Activated T-cell treated with anti-CD3 and anti-CD28 coated beads, Interleukin-2, amount 50 U/mL, for 4 hours (primary cell): ENCODE measurements around the gene NT5C3B. TPM values are rescaled to one million over a fixed set of nuclear protein-coding genes. Genes with fewer than 3 reads are reported as not detected.

Source experiments
- ATAC-seq, 2 donors: fragments of 200-7000 bp; cut with Tn5 transposase; one replicate each; pipeline ENCODE4 v1.10.0; 2021
- DNase-seq: peaks from one replicate; pipeline ENCODE4 v3.0.0-alpha.2; 2020
- H3K27me3 Mint-ChIP-seq: one replicate; pipeline ENCODE4 v1.8.0; 2021; ENCODE audit warnings: low read depth, mixed read lengths
- H3K36me3 Mint-ChIP-seq: one replicate; pipeline ENCODE4 v1.8.0; 2022; ENCODE audit warnings: mixed read lengths; ENCODE audit not compliant: insufficient read depth
- H3K4me1 Mint-ChIP-seq: one replicate; pipeline ENCODE4 v1.8.0; 2021; ENCODE audit warnings: low read depth, mixed read lengths
- H3K4me3 Mint-ChIP-seq: one replicate; pipeline ENCODE4 v1.8.0; 2021; ENCODE audit warnings: mild to moderate bottlenecking, moderate library complexity, mixed read lengths
- H3K9me3 Mint-ChIP-seq: one replicate; pipeline ENCODE4 v1.8.0; 2021; ENCODE audit warnings: mixed read lengths
- total RNA-seq, 3 donors: library from RNA; stranded (reverse); gene quantifications; one replicate each; pipeline ENCODE4 v1.2.1, GENCODE V29; 2021

NT5C3B gene
- total RNA-seq, 3 donors from 2014 or later: 29.7 to 53.6 (median 41.9) TPM

DNA sequence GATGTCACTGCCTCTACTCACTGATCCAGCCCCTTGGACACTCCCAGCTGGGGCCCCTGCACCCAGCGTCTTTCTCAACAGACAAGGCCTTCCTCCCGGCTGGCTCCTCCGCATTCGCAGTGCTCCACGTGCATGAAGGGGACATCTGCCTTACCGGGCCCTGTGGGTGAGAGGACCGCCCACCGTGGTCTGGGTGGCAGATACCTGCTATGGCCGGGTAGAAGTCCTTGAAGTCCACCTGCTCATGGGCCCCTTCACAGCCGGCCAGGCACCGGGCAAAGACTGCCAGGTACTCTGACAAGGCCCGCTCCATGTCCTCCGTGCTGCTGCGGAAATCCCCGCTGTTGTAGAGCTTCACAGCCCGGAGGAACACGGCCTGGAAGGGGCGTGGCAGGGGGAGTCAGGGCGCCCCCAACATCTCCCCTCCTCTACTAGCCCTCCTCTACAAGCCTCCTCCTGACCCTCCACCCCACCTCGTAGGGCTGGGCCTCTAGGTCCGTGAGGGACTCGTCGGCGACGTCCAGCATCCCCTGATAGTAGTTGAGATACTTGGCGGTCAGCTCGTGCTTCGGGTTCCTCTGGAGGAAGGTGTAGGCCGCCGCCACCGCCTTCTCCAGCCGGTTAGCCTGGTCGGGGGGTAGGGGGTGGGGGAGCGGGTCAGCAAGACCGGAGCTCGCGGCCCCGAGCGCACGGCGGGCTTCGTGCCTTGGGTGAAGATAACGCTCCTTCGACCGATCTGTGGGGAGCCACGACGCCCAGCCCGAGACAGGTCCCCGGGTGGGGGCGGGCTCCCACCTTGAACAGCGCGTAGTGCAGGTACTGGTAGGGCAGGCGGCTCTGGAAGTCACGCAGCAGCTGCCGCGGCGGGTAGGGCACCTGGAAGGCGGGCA, 25.1 kb downstream of the NT5C3B start:
- Mint-ChIP-seq H3K4me1 (peaks cover 23% of the 10 kb centered on the region), H3K9me3 (no peaks in the 10 kb centered on the region), H3K36me3 (no peaks in the 10 kb centered on the region), H3K4me3 (peak overlapping the region; percentile 74), H3K27me3 (peaks cover 2% of the 10 kb centered on the region)
- DNase-seq: peak; percentile 18
- ATAC-seq: peak; percentile 31 to 37

DNA sequence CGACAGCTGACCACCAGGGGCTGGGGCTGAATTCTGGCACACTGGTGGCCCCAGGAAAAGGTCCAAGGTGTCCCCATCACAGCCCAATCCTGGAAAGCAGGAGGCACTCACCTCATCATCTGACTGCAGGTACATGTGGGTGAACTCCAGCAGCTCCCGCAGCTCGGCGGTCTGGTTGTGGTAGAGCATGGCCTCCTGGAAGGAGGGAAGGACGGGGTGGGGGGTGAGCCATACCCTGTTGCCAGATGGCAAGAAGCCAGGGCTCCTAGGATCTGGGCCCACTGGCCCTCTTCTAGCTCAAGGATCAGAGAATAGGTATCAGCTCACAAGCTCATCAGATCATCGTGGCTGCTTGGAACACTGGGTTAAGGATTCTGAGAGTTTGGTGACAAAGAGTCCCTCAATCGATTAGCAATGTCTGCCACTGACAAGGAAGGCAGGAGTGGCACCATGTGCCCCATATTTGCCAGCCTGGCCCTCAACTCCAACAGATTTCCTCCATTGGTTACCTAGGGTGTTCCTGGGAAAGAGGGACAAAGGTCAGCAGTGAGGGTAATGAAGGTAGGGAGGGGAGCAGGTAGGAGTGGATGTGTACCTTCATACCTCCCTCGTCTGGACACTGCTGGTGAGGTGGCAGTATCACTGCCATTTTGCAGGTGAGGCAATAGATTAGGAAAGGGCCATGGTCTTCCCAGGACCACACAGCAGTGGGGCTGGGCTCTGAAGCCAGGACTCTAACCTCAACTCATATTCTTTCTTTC, 29.2 kb downstream of the NT5C3B start:
- ATAC-seq: no peak
- Mint-ChIP-seq H3K9me3 (no peaks in the 10 kb centered on the region), H3K27me3 (no peaks in the 10 kb centered on the region), H3K36me3 (no peaks in the 10 kb centered on the region), H3K4me1 (peaks cover 15% of the 10 kb centered on the region), H3K4me3 (no peak overlapping the region)
- no peak for DNase-seq

DNA sequence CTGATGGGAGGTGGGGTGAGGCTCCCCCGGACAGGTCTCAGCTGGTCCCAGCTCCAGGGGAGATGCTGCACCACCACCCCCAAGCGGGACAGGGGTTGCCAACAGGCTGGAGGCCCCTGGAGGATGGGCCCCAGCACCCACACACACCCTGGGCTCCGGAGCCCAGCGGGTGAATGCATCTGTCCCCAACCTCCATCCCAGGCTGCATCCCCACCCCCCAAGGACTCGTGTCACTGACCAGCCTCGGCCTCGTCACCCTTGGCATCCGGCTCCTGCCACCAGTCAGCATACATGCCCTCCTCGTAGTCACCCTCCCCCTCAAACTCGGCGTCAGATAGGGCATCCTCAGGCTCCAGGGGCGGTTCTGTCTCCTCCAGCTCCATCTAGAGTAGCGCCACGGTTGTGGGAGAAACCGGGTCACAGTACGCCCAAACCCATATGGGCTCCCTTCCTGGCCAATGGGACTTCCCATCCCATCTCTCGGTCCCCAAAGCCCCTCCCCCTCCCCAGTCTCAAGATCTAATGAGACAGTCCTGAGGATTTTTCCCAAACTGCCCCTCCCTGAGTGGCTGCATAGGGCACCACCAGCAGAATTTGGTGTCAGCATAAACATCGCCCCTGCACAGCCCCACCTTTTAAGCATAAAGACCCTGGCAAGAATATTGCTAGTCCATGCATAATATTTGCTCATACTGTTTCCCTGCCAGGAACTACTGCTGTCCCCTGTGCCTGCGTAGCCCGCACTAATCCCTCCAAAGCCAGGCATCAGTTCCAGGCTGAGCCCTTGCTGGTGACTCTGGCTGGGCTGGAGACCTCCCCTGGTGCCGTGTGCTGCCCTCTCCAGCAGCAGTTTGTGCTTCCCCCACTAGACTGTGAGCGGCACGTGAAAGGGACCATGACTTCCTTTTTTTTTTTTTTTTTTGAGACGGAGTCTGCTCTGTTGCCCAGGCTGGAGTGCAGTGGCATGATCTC, 32.7 kb downstream of the NT5C3B start:
- H3K27me3 Mint-ChIP-seq: no peaks in the 10 kb centered on the region
- no peaks in the 10 kb centered on the region for H3K9me3 Mint-ChIP-seq
- H3K36me3 Mint-ChIP-seq: no peaks in the 10 kb centered on the region
- H3K4me3 Mint-ChIP-seq: no peak overlapping the region
- ATAC-seq: no peak
- DNase-seq: no peak
- H3K4me1 Mint-ChIP-seq: peaks cover 4% of the 10 kb centered on the region

DNA sequence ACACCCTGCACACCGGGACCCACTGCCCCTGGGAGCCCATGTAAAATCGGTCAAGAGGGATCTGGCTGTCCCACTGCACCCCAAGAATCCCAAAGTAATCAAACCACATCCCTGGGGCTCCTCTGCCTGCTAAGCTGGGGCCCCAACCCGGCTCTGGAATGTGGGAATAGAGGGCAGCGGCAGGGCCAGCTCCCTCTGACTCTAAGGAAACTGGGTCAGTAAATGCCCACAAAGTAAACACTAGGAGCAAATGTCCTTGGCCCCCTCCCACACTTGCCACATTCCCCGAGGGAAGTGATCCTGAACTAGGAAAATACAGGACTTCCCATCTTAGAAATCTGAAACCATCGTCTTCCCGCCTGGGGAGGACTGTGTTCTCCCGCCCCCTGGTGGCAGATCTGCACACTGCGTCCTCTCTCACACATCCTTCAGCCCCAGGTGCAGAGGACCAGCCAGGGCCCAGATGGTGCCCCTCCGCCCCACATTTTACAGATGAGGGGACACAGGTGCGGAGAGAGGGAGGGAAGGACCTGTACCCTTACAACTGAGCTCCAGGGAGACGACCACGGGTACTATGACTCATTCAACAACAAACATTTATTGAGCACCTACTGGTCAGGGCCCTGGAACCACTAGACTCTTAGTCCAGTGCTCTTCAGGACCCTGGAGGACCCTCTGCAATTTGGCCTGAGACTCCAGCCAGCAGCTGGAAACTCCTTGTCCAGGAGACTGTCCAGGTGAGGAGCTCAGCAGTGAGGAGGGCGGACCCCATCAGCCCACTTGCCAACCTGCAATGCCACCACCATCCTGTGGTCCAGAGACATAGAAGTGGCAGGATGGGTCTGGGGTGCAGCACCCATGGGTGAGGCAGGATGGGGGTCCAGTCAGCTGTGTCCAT, 34.4 kb downstream of the NT5C3B start:
- Mint-ChIP-seq H3K4me1 (peaks cover 4% of the 10 kb centered on the region), H3K27me3 (no peaks in the 10 kb centered on the region), H3K9me3 (no peaks in the 10 kb centered on the region)

DNA sequence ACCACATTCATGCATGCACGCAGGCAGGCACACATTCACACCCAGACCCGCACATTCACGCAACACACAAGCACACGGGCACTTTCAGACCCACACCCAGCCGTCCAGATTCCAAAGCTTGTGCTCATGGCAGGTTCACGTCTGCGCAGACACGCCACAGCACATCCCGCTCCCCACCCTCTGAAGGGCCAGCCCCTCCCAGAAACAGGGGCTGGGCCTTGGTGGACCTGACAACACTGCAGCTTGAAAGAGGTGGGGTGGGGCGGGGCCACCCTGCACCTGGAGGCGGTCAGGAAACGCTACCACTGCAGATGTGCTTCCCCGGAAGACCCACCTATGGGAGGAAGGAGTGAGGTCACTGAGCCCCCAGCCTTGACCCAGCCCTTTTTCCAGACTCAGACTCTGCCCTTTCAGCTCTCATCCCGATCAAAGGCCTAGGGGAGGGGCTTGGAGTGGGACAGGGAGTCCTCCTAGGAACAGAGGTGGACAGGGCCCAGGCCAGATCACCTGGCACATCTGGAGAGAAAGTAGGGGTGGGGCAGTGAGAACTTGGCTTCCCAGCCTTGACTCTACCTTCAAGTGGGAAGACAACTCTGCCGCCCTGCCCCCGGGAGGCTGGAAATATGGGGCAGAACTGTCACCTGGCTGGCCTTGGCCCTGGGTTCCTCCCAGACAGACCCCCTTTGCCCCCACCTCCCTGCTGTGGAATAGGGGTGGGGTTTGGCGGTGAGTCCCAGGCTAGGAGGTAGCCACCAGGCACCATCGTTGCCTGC, 35.2 kb downstream of the NT5C3B start:
- peak; percentile 16 to 26 for ATAC-seq
- H3K36me3 Mint-ChIP-seq: no peaks in the 10 kb centered on the region

More for the DNA sequence above, 34.4 kb downstream of the NT5C3B start:
- ATAC-seq: peak; percentile 87 to 92
- H3K4me3 Mint-ChIP-seq: no peak overlapping the region
- peak; percentile 78 for DNase-seq
- H3K36me3 Mint-ChIP-seq: no peaks in the 10 kb centered on the region

DNA sequence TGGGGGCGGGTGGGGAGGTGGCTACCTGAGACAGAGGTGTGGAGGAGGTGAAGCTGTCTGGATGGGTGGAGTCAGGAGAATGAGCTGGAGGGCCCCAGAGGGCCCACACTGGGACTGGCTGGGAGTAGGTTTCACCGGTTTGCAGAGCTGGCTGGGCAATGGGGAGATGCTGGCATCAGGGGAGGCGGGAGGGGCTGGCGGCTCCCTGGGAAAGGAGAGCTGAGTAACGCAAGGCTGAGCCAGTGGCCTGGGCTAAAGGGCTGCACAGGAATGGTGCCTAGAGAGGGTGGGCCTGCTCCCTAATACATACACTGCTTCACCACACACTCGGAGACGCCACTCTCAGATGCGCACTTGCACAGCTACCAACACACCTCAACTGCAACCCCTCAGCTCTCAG, 36.7 kb downstream of the NT5C3B start:
- Mint-ChIP-seq H3K4me1 (peaks cover 4% of the 10 kb centered on the region), H3K27me3 (no peaks in the 10 kb centered on the region), H3K9me3 (no peaks in the 10 kb centered on the region)

More for the DNA sequence above, 35.2 kb downstream of the NT5C3B start:
- no peaks in the 10 kb centered on the region for H3K9me3 Mint-ChIP-seq
- no peak for DNase-seq
- H3K4me3 Mint-ChIP-seq: no peak overlapping the region
- peaks cover 4% of the 10 kb centered on the region for H3K4me1 Mint-ChIP-seq
- H3K27me3 Mint-ChIP-seq: no peaks in the 10 kb centered on the region

DNA sequence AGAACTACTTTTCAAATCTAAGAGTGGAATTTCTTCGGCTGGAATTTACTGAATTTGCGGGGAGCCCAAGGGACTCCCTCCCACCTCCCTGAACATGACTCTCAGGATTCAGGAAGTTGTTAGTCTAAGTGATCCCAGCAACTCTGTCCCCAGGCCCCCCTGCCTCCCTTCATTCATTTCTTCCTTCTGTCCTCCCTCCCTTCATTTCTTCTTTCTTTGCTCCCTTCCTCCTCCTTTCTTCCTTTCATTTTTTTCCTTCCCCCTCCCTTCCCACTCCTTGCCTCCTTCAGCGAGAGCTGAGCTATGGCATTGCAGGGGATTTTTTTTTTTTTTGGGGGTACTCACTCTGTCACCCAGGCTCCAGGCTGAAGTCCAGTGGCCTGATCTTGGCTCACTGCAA, 38.7 kb downstream of the NT5C3B start:
- Mint-ChIP-seq H3K4me1 (peaks cover 4% of the 10 kb centered on the region), H3K36me3 (no peaks in the 10 kb centered on the region), H3K9me3 (no peaks in the 10 kb centered on the region), H3K4me3 (no peak overlapping the region), H3K27me3 (no peaks in the 10 kb centered on the region)
- ATAC-seq: no peak
- no peak for DNase-seq

More for the DNA sequence above, 36.7 kb downstream of the NT5C3B start:
- no peak overlapping the region for H3K4me3 Mint-ChIP-seq
- ATAC-seq: no peak
- DNase-seq: no peak
- H3K36me3 Mint-ChIP-seq: no peaks in the 10 kb centered on the region

DNA sequence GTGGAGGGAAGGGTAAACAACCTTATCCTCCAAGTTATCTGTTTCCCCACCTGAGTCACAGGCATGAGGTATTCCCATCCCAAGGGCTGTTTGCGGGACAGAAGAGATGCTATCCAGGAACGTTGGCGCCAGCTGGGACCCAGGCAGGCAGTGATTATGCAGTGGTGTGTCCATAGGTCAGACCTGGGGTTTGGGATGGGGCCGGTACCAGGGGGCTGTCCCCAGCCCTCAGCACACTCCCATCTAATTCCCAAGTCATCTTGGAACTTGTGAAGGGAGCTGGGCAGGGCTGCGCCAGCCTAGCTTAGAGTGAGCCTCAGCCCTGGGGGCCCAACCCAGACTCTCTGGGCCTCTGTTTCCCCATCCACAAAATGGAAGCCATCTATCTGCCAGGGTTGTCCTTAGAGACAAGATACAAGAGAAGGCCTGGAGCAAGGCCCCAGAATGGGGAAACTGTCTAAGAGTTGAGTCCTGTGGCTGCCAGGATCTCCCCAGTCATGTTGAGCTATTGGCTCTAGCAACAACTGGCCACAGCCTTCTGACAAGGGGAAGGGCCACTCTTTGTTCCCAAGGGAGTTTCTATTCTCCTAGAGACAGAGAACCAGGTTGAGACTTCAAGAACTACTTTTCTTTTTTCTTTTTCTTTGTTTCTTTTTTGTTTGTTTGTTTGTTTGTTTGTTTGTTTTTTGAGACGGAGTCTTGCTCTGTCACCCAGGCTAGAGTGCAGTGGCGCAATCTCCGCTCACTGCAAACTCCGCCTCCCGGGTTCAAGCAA, 39.7 kb downstream of the NT5C3B start:
- DNase-seq (no peak), ATAC-seq (no peak)
- Mint-ChIP-seq H3K4me3 (no peak overlapping the region), H3K36me3 (no peaks in the 10 kb centered on the region), H3K27me3 (no peaks in the 10 kb centered on the region), H3K9me3 (no peaks in the 10 kb centered on the region), H3K4me1 (no peaks in the 10 kb centered on the region)

DNA sequence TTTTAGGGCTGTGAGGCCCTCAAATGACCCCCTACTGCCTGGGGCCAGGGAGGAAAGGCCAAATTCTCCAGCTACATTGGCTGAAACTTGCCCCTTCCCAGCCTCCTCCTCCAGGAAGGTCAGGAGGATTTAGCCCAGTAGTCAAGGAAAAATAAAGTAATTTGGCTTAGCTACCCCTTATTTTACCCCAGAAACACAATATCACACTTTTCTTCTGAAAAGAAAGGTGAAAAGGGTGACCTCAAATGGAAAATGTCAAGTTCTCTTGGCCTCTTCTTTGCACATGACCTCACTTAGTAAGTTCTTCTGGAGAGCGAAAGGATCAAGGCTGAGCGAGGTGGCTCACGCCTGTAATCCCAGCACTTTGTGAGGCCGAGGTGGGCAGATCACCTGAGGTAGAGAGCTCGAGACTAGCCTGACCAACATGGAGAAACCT, 41.5 kb downstream of the NT5C3B start:
- ATAC-seq (no peak), DNase-seq (no peak)
- Mint-ChIP-seq H3K4me1 (peaks cover 3% of the 10 kb centered on the region), H3K27me3 (no peaks in the 10 kb centered on the region), H3K9me3 (no peaks in the 10 kb centered on the region), H3K36me3 (no peaks in the 10 kb centered on the region), H3K4me3 (no peak overlapping the region)

DNA sequence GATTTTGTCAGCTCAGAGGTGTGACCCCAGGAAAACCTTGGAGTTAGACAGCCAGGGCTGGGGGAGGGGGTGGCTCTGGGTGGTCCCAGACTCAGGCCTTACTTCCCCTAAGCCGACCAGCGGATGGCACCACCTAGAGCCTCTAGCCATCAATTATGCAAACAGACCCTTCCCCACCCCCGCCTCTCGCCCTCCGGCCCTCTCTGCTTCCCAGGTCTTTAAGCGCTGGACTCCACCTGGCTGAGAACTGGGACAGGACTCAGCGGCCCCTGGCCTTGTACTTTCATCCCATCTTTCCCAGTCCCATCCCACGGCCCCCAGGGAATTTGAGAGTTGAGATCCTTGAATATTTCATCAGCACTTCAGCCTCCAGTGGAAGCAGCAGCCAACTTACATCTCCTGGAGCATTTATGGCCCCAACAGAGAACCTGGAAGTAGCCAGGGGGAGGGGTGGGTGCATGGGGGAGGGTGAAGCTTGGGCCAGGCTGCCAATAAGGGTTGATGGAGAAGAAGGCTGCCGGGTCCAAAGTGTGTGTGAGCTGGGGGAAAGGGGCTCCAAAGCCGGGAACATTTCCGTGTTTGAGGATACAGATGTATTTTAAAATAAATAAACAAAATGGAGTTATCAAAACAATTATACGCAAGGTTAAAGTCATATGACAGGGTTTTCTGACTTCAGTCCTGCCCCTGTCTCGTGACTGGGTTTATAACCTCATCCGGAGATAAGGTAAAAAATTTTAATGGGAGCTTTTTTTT, 42.1 kb downstream of the NT5C3B start:
- ATAC-seq (no peak), DNase-seq (no peak)
- Mint-ChIP-seq H3K36me3 (no peaks in the 10 kb centered on the region), H3K9me3 (no peaks in the 10 kb centered on the region), H3K4me3 (no peak overlapping the region), H3K4me1 (peaks cover 3% of the 10 kb centered on the region), H3K27me3 (no peaks in the 10 kb centered on the region)

DNA sequence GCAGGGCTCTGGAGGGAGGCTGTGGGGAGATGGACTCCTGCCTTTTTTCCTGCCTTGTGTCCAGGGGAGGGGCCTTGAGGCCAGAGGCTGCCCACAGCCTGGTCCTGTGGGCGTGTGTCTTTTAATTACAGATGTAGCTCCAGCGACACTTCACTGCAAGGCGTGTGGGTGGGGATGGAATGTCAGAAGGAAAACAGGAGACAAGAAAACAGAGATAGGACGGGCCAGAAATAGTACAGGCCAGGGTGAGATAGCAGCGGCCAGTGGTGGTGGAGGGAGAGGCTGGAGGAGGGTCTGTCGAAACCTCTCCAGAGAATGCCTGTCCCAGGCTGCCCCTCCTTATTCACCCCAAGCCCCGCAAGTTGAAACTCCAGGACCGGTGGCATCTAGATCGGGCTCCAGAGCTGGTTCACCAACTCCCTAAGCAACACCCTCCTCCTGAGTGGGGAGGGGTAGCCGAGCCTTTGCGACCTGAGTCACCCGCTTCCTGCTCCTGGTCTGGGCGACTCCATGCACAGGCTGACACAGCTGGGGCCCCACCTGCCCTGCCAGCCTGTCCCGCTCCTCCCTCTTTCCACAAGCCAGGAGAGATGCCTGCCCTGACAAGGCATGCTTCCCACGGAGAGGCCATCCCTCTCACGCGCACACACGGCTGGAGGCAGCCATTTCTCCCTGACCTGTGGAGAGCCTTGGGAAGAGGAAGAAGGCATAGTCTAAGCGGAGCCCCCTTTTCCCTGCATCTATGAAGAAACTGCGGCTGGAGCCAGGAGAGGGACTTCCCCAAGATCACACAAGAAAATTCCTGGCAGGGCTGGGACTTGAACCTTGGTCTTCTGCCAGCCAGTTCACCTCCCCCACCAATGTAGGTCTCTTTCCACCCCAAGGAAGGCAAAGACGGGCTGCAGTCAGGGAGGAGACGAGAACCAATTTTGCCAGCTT, 42.9 kb downstream of the NT5C3B start:
- no peaks in the 10 kb centered on the region for H3K27me3 Mint-ChIP-seq
- H3K9me3 Mint-ChIP-seq: no peaks in the 10 kb centered on the region
- ATAC-seq (no peak), DNase-seq (no peak)
- H3K4me3 Mint-ChIP-seq: no peak overlapping the region
- no peaks in the 10 kb centered on the region for H3K36me3 Mint-ChIP-seq
- H3K4me1 Mint-ChIP-seq: peaks cover 7% of the 10 kb centered on the region
